ENCODE measurements around the gene PSMG4. TPM values are rescaled to one million over a fixed set of nuclear protein-coding genes. Genes with fewer than 3 reads are reported as not detected.

PSMG4 gene
- 10 to 100 TPM; 37.9 to 63.0 (median 51.5) TPM for polyA plus RNA-seq (ENCODE audit: low read depth in 6 of 6)

GRCh38 chr6:3258720-3259490 lies at the start of gene PSMG4:
Gene PSMG4, plus strand, starts transcription at chr6:3258947. Its CDS starts 76 bp downstream, at chr6:3259023.
- ATAC-seq (ENCODE audit: low read depth in 2 of 2) (peak; percentile 82 to 89), DNase-seq (peak; percentile 90)
- Mint-ChIP-seq H3K27me3 (peaks cover 0 to 15% (median 8%) of the 10 kb centered on the region in 3 donors), H3K9me3 (peaks cover 0 to 6% (median 4%) of the 10 kb centered on the region in 7 donors), H3K27ac (peak within 1 kb of the TSS; percentile 91 to 97 (median 94)), H3K4me1 (peaks cover 31 to 47% (median 40%) of the 10 kb centered on the region in 3 donors), H3K36me3 (no peaks in the 10 kb centered on the region), H3K4me3 (peak within 1 kb of the TSS; percentile 93 to 99 (median 96))

- H3K36me3 Mint-ChIP-seq = peaks cover 6 to 21% of the 10 kb centered on the region in 2 donors
- DNase-seq = no peak
- peaks cover 6 to 7% (median 6%) of the 10 kb centered on the region in 3 donors for H3K4me1 Mint-ChIP-seq
- no peak overlapping the region for H3K4me3 Mint-ChIP-seq
- no peak for ATAC-seq (ENCODE audit: low read depth in 2 of 2)
- H3K9me3 Mint-ChIP-seq = peaks cover 0 to 14% (median 8%) of the 10 kb centered on the region in 7 donors
- peaks cover 20 to 58% (median 44%) of the 10 kb centered on the region in 3 donors for H3K27me3 Mint-ChIP-seq
- H3K27ac Mint-ChIP-seq = no peak overlapping the region
Observed at GRCh38 chr6:3209114-3210023, 49.4 kb upstream of the PSMG4 start.

GRCh38 chr6:3210024-3210610 lies 48.6 kb upstream of the PSMG4 start:
- Mint-ChIP-seq H3K27ac (no peak overlapping the region), H3K36me3 (peaks cover 0 to 13% of the 10 kb centered on the region in 2 donors), H3K27me3 (peaks cover 20 to 58% (median 44%) of the 10 kb centered on the region in 3 donors), H3K9me3 (peaks cover 0 to 8% (median 2%) of the 10 kb centered on the region in 7 donors), H3K4me3 (no peak overlapping the region), H3K4me1 (no peaks in the 10 kb centered on the region)
- DNase-seq (no peak), ATAC-seq (ENCODE audit: low read depth in 2 of 2) (no peak)

- Mint-ChIP-seq H3K27me3 (peaks cover 20 to 63% (median 50%) of the 10 kb centered on the region in 3 donors), H3K4me1 (no peaks in the 10 kb centered on the region), H3K36me3 (peaks cover 0 to 4% of the 10 kb centered on the region in 2 donors), H3K4me3 (no peak overlapping the region), H3K9me3 (peaks cover 0 to 2% (median 0%) of the 10 kb centered on the region in 7 donors), H3K27ac (no peak overlapping the region)
- ATAC-seq (ENCODE audit: low read depth in 2 of 2) (no peak), DNase-seq (no peak)
Observed at GRCh38 chr6:3211681-3212080, 47.1 kb upstream of the PSMG4 start.

- H3K4me3 Mint-ChIP-seq = peak overlapping the region in 1 of 8 donors; percentile 10
- no peak for ATAC-seq (ENCODE audit: low read depth in 2 of 2)
- no peaks in the 10 kb centered on the region for H3K9me3 Mint-ChIP-seq
- no peak for DNase-seq
- H3K36me3 Mint-ChIP-seq = no peaks in the 10 kb centered on the region
- H3K27ac Mint-ChIP-seq = no peak overlapping the region
- peaks cover 23 to 60% (median 50%) of the 10 kb centered on the region in 3 donors for H3K27me3 Mint-ChIP-seq
- H3K4me1 Mint-ChIP-seq = no peaks in the 10 kb centered on the region
Observed at GRCh38 chr6:3212261-3212660, 46.5 kb upstream of the PSMG4 start.

GRCh38 chr6:3213334-3213695 lies 45.4 kb upstream of the PSMG4 start:
- ATAC-seq (ENCODE audit: low read depth in 2 of 2) (no peak), DNase-seq (no peak)
- H3K27me3 Mint-ChIP-seq = peaks cover 33 to 59% (median 57%) of the 10 kb centered on the region in 3 donors
- H3K27ac Mint-ChIP-seq = no peak overlapping the region
- H3K4me1 Mint-ChIP-seq = no peaks in the 10 kb centered on the region
- H3K4me3 Mint-ChIP-seq = no peak overlapping the region
- no peaks in the 10 kb centered on the region for H3K9me3 Mint-ChIP-seq
- H3K36me3 Mint-ChIP-seq = no peaks in the 10 kb centered on the region

GRCh38 chr6:3214898-3215297 lies 43.8 kb upstream of the PSMG4 start:
- ATAC-seq (ENCODE audit: low read depth in 2 of 2) = no peak
- H3K27me3 Mint-ChIP-seq = peaks cover 26 to 62% (median 59%) of the 10 kb centered on the region in 3 donors
- DNase-seq = no peak
- no peaks in the 10 kb centered on the region for H3K9me3 Mint-ChIP-seq
- H3K4me3 Mint-ChIP-seq = no peak overlapping the region
- no peaks in the 10 kb centered on the region for H3K4me1 Mint-ChIP-seq
- H3K36me3 Mint-ChIP-seq = no peaks in the 10 kb centered on the region
- H3K27ac Mint-ChIP-seq = no peak overlapping the region

- DNase-seq (no peak), ATAC-seq (ENCODE audit: low read depth in 2 of 2) (no peak)
- Mint-ChIP-seq H3K4me3 (no peak overlapping the region), H3K4me1 (peaks cover 0 to 5% (median 0%) of the 10 kb centered on the region in 3 donors), H3K36me3 (no peaks in the 10 kb centered on the region), H3K9me3 (peaks cover 0 to 7% (median 0%) of the 10 kb centered on the region in 7 donors), H3K27me3 (peaks cover 21 to 64% (median 53%) of the 10 kb centered on the region in 3 donors), H3K27ac (no peak overlapping the region)
Observed at GRCh38 chr6:3217286-3217685, 41.5 kb upstream of the PSMG4 start.

- H3K27me3 Mint-ChIP-seq = peaks cover 21 to 55% (median 47%) of the 10 kb centered on the region in 3 donors
- H3K36me3 Mint-ChIP-seq = no peaks in the 10 kb centered on the region
- H3K4me1 Mint-ChIP-seq = peaks cover 0 to 5% (median 0%) of the 10 kb centered on the region in 3 donors
- ATAC-seq (ENCODE audit: low read depth in 2 of 2) (no peak), DNase-seq (no peak)
- no peak overlapping the region for H3K4me3 Mint-ChIP-seq
- H3K9me3 Mint-ChIP-seq = peaks cover 0 to 8% (median 0%) of the 10 kb centered on the region in 7 donors
- no peak overlapping the region for H3K27ac Mint-ChIP-seq
Observed at GRCh38 chr6:3218266-3218665, 40.5 kb upstream of the PSMG4 start.

- Mint-ChIP-seq H3K27me3 (peaks cover 21 to 61% (median 56%) of the 10 kb centered on the region in 3 donors), H3K9me3 (peaks cover 0 to 8% (median 0%) of the 10 kb centered on the region in 7 donors), H3K4me3 (no peak overlapping the region), H3K4me1 (peaks cover 0 to 5% (median 0%) of the 10 kb centered on the region in 3 donors), H3K36me3 (no peaks in the 10 kb centered on the region), H3K27ac (peak overlapping the region in 1 of 6 donors; percentile 71)
- ATAC-seq (ENCODE audit: low read depth in 2 of 2) (no peak), DNase-seq (no peak)
Observed at GRCh38 chr6:3220366-3220765, 38.4 kb upstream of the PSMG4 start.

GRCh38 chr6:3221578-3221977 lies 37.2 kb upstream of the PSMG4 start:
- Mint-ChIP-seq H3K36me3 (no peaks in the 10 kb centered on the region), H3K4me1 (peaks cover 1 to 9% (median 3%) of the 10 kb centered on the region in 3 donors), H3K4me3 (no peak overlapping the region), H3K27ac (no peak overlapping the region), H3K9me3 (peaks cover 0 to 8% (median 0%) of the 10 kb centered on the region in 7 donors), H3K27me3 (peaks cover 27 to 62% (median 56%) of the 10 kb centered on the region in 3 donors)
- ATAC-seq (ENCODE audit: low read depth in 2 of 2) = no peak
- no peak for DNase-seq

- H3K4me3 Mint-ChIP-seq = no peak overlapping the region
- DNase-seq (no peak), ATAC-seq (ENCODE audit: low read depth in 2 of 2) (no peak)
- H3K36me3 Mint-ChIP-seq = no peaks in the 10 kb centered on the region
- H3K9me3 Mint-ChIP-seq = peaks cover 0 to 8% (median 0%) of the 10 kb centered on the region in 7 donors
- peaks cover 7 to 16% (median 11%) of the 10 kb centered on the region in 3 donors for H3K4me1 Mint-ChIP-seq
- H3K27me3 Mint-ChIP-seq = peaks cover 20 to 64% (median 54%) of the 10 kb centered on the region in 3 donors
- no peak overlapping the region for H3K27ac Mint-ChIP-seq
Observed at GRCh38 chr6:3222506-3223038, 36.2 kb upstream of the PSMG4 start.

GRCh38 chr6:3226042-3226441 lies 32.7 kb upstream of the PSMG4 start:
- H3K27ac Mint-ChIP-seq = no peak overlapping the region
- peaks cover 35 to 40% (median 40%) of the 10 kb centered on the region in 3 donors for H3K4me1 Mint-ChIP-seq
- no peak for DNase-seq
- peaks cover 0 to 8% of the 10 kb centered on the region in 2 donors for H3K36me3 Mint-ChIP-seq
- H3K9me3 Mint-ChIP-seq = peaks cover 0 to 8% (median 0%) of the 10 kb centered on the region in 7 donors
- H3K27me3 Mint-ChIP-seq = peaks cover 35 to 67% (median 58%) of the 10 kb centered on the region in 3 donors
- H3K4me3 Mint-ChIP-seq = peak overlapping the region in 6 of 8 donors; percentile 39 to 90 (median 82)
- ATAC-seq (ENCODE audit: low read depth in 2 of 2) = no peak

All from naive B cell (primary cell).